Body of pancreas (tissue), 4 donors: ENCODE results near the gene SBK2. TPM values are rescaled to one million over a fixed set of nuclear protein-coding genes. Genes with fewer than 3 reads are reported as not detected.

Experiments used
- ATAC-seq: fragments of 150-250 bp; one replicate; pipeline ENCODE4 v1.9.1; 2016
- DNase-seq, 4 donors: peaks; one replicate each; pipeline ENCODE4 v3.0.0-alpha.2; 2019
- H3K27ac ChIP-seq, 4 donors: fragments of 200-600 bp; sonication (generic); 1 replicate in 3 of 4; 2 replicates in 1 of 4; pipeline versions ENCODE4 v1.5.1 to v1.6.1; 2016 to 2019; ENCODE audit warnings: mild to moderate bottlenecking in 1 of 4, mixed read lengths in 1 of 4, moderate library complexity in 1 of 4
- H3K27me3 ChIP-seq, 2 donors: fragments of 200-600 bp; sonication (generic); one replicate each; pipeline ENCODE4 v1.6.0; 2016; ENCODE audit warnings: mild to moderate bottlenecking in 1 of 2
- H3K36me3 ChIP-seq, 2 donors: fragments of 200-600 bp; sonication (generic); replicated peaks in 1 of 2; 2 replicates each; pipeline ENCODE4 v1.5.1; 2016; ENCODE audit warnings: low read depth in 2 of 2; ENCODE audit not compliant: insufficient read depth in 1 of 2
- H3K4me1 ChIP-seq: fragments of 200-600 bp; sonication (generic); one replicate; pipeline ENCODE4 v1.6.0; 2016
- H3K4me3 ChIP-seq, 2 donors: fragments of 200-600 bp; sonication (generic); 1 replicate in 1 of 2; 2 replicates in 1 of 2; pipeline ENCODE4 v1.5.1; 2016 to 2019
- H3K9me3 ChIP-seq, 3 donors: fragments of 200-600 bp; sonication (generic); 1 replicate in 2 of 3; 2 replicates in 1 of 3; pipeline ENCODE4 v1.5.1; 2016
- CTCF ChIP-seq, 7 experiments: fragments of 450-650 bp in 4 of 7; fragments of 200-600 bp in 3 of 7; sonication (generic) in 3 of 7; IDR thresholded peaks; one replicate each; pipeline ENCODE4 v1.5.1; 2016 to 2019; ENCODE audit warnings: antibody characterized with exemption in 7 of 7
- POLR2A ChIP-seq, 3 donors: fragments of 450-650 bp; IDR thresholded peaks; one replicate each; pipeline ENCODE4 v1.6.1; 2016; ENCODE audit warnings: antibody characterized with exemption in 3 of 3, mild to moderate bottlenecking in 2 of 3
- WGBS, 2 donors: methylation state at CpG; one replicate each; pipeline ENCODE4 v1.1.5; 2017; 5-methylcytosine and 5-hydroxymethylcytosine counted together
- intact Hi-C: fragments of 100-400 bp; cut with DNase I; formaldehyde crosslinking; loops from one replicate; pipeline ENCODE4 v1.15.1; 2023
- total RNA-seq, 2 donors: library from RNA; depleted of rRNA; stranded (reverse); fragments of >200 nt; gene quantifications; one replicate each; pipeline ENCODE4 v1.1.0, GENCODE V29; 2016

Gene SBK2
- total RNA-seq, 2 donors from 2014 or later: not detected

GRCh38 chr19:55544776-55545439 lies 8.0 kb upstream of the SBK2 start:
- Histone ChIP-seq H3K36me3 (no peaks in the 10 kb centered on the region), H3K4me3 (no peak overlapping the region), H3K27ac (no peak overlapping the region), H3K9me3 (no peaks in the 10 kb centered on the region), H3K4me1 (peaks cover 6% of the 10 kb centered on the region), H3K27me3 (peaks cover 0 to 3% of the 10 kb centered on the region in 2 donors)
- no peak for DNase-seq
- WGBS, 2 donors: 54 to 71% methylated on average over 16 to 18 of the region's 23 CpGs
- intact Hi-C loops: no loop called here
- TF ChIP-seq CTCF (IDR thresholded peaks at IDR 0.05): no peak
- TF ChIP-seq POLR2A (IDR thresholded peaks at IDR 0.05): no peak
- no peak for ATAC-seq

GRCh38 chr19:55544014-55544413 lies 7.1 kb upstream of the SBK2 start:
- no peak for ATAC-seq
- intact Hi-C loops: no loop called here
- TF ChIP-seq CTCF (IDR thresholded peaks at IDR 0.05): no peak
- no peak for TF ChIP-seq POLR2A (IDR thresholded peaks at IDR 0.05)
- no peaks in the 10 kb centered on the region for H3K4me1 ChIP-seq
- no peaks in the 10 kb centered on the region for H3K36me3 ChIP-seq
- DNase-seq: no peak
- no peak overlapping the region for H3K27ac ChIP-seq
- no peaks in the 10 kb centered on the region for H3K9me3 ChIP-seq
- H3K27me3 ChIP-seq: peaks cover 0 to 3% of the 10 kb centered on the region in 2 donors
- WGBS, 2 donors: 69 to 70% methylated on average over 9 to 15 of the region's 15 CpGs
- no peak overlapping the region for H3K4me3 ChIP-seq

GRCh38 chr19:55543567-55543966 lies 6.6 kb upstream of the SBK2 start:
- WGBS, 2 donors: 54 to 58% methylated on average over 5 of the region's 5 CpGs
- no peak for TF ChIP-seq CTCF (IDR thresholded peaks at IDR 0.05)
- TF ChIP-seq POLR2A (IDR thresholded peaks at IDR 0.05): no peak
- H3K27ac ChIP-seq: no peak overlapping the region
- peaks cover 0 to 3% of the 10 kb centered on the region in 2 donors for H3K27me3 ChIP-seq
- H3K4me1 ChIP-seq: no peaks in the 10 kb centered on the region
- DNase-seq (no peak), ATAC-seq (no peak)
- intact Hi-C loops: no loop called here
- H3K4me3 ChIP-seq: no peak overlapping the region
- no peaks in the 10 kb centered on the region for H3K36me3 ChIP-seq
- no peaks in the 10 kb centered on the region for H3K9me3 ChIP-seq

GRCh38 chr19:55542292-55542855 lies 5.4 kb upstream of the SBK2 start:
- H3K36me3 ChIP-seq: no peaks in the 10 kb centered on the region
- peaks cover 0 to 3% of the 10 kb centered on the region in 2 donors for H3K27me3 ChIP-seq
- H3K4me3 ChIP-seq: no peak overlapping the region
- no peaks in the 10 kb centered on the region for H3K4me1 ChIP-seq
- 58 to 69% methylated on average over 7 of the region's 7 CpGs for WGBS, 2 donors
- H3K9me3 ChIP-seq: no peaks in the 10 kb centered on the region
- DNase-seq (no peak), ATAC-seq (no peak)
- H3K27ac ChIP-seq: no peak overlapping the region
- intact Hi-C loops: no loop called here
- no peak for TF ChIP-seq CTCF (IDR thresholded peaks at IDR 0.05)
- TF ChIP-seq POLR2A (IDR thresholded peaks at IDR 0.05): no peak

GRCh38 chr19:55541091-55541490 lies 4.2 kb upstream of the SBK2 start:
- WGBS, 2 donors: 40 to 62% methylated on average over 1 to 17 of the region's 19 CpGs
- intact Hi-C loops: no loop called here
- TF ChIP-seq POLR2A (IDR thresholded peaks at IDR 0.05): no peak
- no peak for TF ChIP-seq CTCF (IDR thresholded peaks at IDR 0.05)
- no peak overlapping the region for H3K27ac ChIP-seq
- no peaks in the 10 kb centered on the region for H3K36me3 ChIP-seq
- H3K4me3 ChIP-seq: no peak overlapping the region
- no peaks in the 10 kb centered on the region for H3K4me1 ChIP-seq
- H3K9me3 ChIP-seq: no peaks in the 10 kb centered on the region
- ATAC-seq (no peak), DNase-seq (no peak)
- H3K27me3 ChIP-seq: no peaks in the 10 kb centered on the region
